ENCODE results near the gene KRTAP5-2. TPM values are rescaled to one million over a fixed set of nuclear protein-coding genes. Genes with fewer than 3 reads are reported as not detected.

Gene KRTAP5-2
- total RNA-seq, 1 experiment from 2014 or later: not detected

DNA sequence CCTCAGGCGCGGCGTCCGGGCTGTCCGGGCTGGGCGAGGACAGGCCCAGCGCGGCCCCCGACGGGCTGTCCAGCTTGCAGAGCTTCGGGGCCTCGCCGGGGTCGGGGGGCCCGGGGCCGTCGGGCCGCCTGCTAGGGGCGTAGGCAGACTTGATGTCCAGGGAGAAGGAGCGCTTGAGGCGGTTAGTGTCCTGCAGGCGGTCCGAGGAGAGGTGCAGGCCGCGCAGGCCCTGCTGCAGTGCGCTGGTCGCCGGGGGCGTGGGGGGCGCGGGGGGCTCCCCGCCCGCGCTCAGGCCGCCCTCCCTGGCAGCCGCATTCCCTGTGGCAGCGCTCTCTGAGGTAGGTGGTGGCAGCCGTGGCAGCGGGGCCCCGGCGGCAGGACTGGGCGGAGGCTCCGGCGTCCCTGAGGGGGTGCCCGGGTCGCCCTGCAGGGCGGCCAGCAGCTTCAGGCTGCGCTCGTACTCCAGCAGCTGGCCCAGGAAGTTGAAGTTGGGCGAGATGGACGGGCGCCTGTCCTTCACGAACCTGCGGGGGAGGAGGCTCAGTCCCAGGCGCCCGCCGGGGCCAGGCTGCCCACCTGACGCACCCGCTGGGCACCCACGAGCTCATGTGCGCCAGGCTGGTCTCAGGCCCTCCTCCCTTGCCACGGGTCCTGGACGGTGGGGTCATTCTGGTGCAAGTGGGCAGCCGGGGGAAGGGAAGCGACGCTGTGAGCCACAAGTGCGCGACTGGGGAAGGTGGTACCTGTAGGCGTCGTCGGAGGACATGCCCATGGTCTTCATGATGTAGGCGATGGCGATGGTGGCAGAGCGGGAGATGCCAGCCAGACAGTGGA is 40.8 kb downstream of the KRTAP5-2 start:
- Histone ChIP-seq H3K23ac (ENCODE audit: insufficient read length, low read depth, low read length) (no peak overlapping the region), H2AFZ (ENCODE audit: low read length) (no peak overlapping the region), H2BK5ac (ENCODE audit: insufficient read length, low read length) (no peak overlapping the region), H3K56ac (ENCODE audit: insufficient read length, low read depth, low read length) (no peak overlapping the region), H2BK120ac (ENCODE audit: low read depth, low read length, poor library complexity, severe bottlenecking) (no peak overlapping the region), H3K79me1 (ENCODE audit: insufficient read depth, low read depth, low read length, poor library complexity, severe bottlenecking) (no peaks in the 10 kb centered on the region), H3K79me2 (ENCODE audit: insufficient read depth, low read length) (no peaks in the 10 kb centered on the region), H2BK12ac (ENCODE audit: insufficient read length, low read depth, low read length) (no peak overlapping the region), H3K27ac (ENCODE audit: insufficient read length, low read depth, low read length) (no peak overlapping the region), H3K9me3 (ENCODE audit: control insufficient read depth, low read depth, low read length) (no peaks in the 10 kb centered on the region), H3K27me3 (ENCODE audit: insufficient read depth, low read length) (peaks cover 8% of the 10 kb centered on the region; the same call in 1 of the 2 replicates), H3K4ac (ENCODE audit: low read depth, low read length) (no peak overlapping the region), H2AK5ac (ENCODE audit: insufficient read length, low read length) (no peak overlapping the region), H4K91ac (ENCODE audit: insufficient read length, low read depth, low read length) (no peak overlapping the region), H4K8ac (replicated peaks; ENCODE audit: insufficient read length, low read depth, low read length) (no peak overlapping the region), H3K9ac (ENCODE audit: extremely low read depth, insufficient read length, low read length) (no peak overlapping the region), H3T11ph (ENCODE audit: low read length) (no peak overlapping the region), H4K20me1 (ENCODE audit: control insufficient read depth, insufficient read depth, insufficient read length) (no peaks in the 10 kb centered on the region), H3K14ac (ENCODE audit: insufficient read depth, low read length) (peak overlapping the region; percentile 28; the same call in 1 of the 2 replicates), H3K18ac (ENCODE audit: insufficient read length, low read depth, low read length) (no peak overlapping the region), H4K5ac (ENCODE audit: insufficient read length, low read depth, low read length) (no peak overlapping the region), H3K23me2 (ENCODE audit: insufficient read length, low read depth, low read length, poor library complexity, severe bottlenecking) (no peaks in the 10 kb centered on the region), H2BK20ac (ENCODE audit: low read depth, low read length, poor library complexity, severe bottlenecking) (no peak overlapping the region), H3K4me2 (ENCODE audit: insufficient read depth, insufficient read length, low read length) (no peak overlapping the region), H2BK15ac (ENCODE audit: low read depth, low read length) (no peak overlapping the region), H3K4me1 (ENCODE audit: insufficient read depth, low read length) (peaks cover 2% of the 10 kb centered on the region; the same call in 1 of the 2 replicates)
- peak; percentile 44 for DNase-seq
- Mint-ChIP-seq H3K9me3 (no peaks in the 10 kb centered on the region), H3K4me1 (peaks cover 26 to 47% of the 10 kb centered on the region in 2 experiments), H3K36me3 (ENCODE audit: insufficient read depth in 1 of 3, low read depth in 3 of 3) (peaks cover 0 to 1% (median 0%) of the 10 kb centered on the region in 3 experiments; a peak in 1 of 7 replicates), H3K27me3 (ENCODE audit: low read depth) (peaks cover 37% of the 10 kb centered on the region), H3K27ac (no peak overlapping the region; a peak in 1 of 7 replicates), H3K4me3 (no peak overlapping the region; a peak in 1 of 5 replicates)
- TF ChIP-seq, protein P1, sequence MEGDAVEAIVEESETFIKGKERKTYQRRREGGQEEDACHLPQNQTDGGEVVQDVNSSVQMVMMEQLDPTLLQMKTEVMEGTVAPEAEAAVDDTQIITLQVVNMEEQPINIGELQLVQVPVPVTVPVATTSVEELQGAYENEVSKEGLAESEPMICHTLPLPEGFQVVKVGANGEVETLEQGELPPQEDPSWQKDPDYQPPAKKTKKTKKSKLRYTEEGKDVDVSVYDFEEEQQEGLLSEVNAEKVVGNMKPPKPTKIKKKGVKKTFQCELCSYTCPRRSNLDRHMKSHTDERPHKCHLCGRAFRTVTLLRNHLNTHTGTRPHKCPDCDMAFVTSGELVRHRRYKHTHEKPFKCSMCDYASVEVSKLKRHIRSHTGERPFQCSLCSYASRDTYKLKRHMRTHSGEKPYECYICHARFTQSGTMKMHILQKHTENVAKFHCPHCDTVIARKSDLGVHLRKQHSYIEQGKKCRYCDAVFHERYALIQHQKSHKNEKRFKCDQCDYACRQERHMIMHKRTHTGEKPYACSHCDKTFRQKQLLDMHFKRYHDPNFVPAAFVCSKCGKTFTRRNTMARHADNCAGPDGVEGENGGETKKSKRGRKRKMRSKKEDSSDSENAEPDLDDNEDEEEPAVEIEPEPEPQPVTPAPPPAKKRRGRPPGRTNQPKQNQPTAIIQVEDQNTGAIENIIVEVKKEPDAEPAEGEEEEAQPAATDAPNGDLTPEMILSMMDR (conservative IDR thresholded peaks at IDR 0.05): no peak
- WGBS (ENCODE audit: extremely low coverage, insufficient read length, low lambda C conversion rate): no CpG with 5 or more reads among the region's 74 CpGs

Data from H9 (cell line).